ENCODE measurements around the gene COBLL1. TPM values are rescaled to one million over a fixed set of nuclear protein-coding genes. Genes with fewer than 3 reads are reported as not detected.

Gene COBLL1
- total and polyA plus RNA-seq, 4 donors: 12.6 to 31.3 (median 20.6) TPM

GRCh38 chr2:164694275-164694695 lies 147.3 kb downstream of the COBLL1 start:
- WGBS (ENCODE audit: insufficient coverage): 90% methylated on average over 4 of the region's 6 CpGs
- H3K4me1 ChIP-seq (ENCODE audit: control insufficient read depth, insufficient read depth, low read length): no peaks in the 10 kb centered on the region
- H3K9me3 ChIP-seq (ENCODE audit: control insufficient read depth, insufficient read depth, low read length): no peaks in the 10 kb centered on the region
- no peak overlapping the region for H3K4me3 ChIP-seq (ENCODE audit: low read depth, low read length)
- no peak for DNase-seq (ENCODE audit: low read depth in 4 of 6, low spot score in 6 of 6)
- no peaks in the 10 kb centered on the region for H3K27me3 ChIP-seq (ENCODE audit: control insufficient read depth, insufficient read depth, low read length)
- no peak overlapping the region for H3K27ac ChIP-seq (ENCODE audit: low read depth, low read length)
- H3K36me3 ChIP-seq (ENCODE audit: control insufficient read depth, insufficient read depth, low read length): no peaks in the 10 kb centered on the region

- Histone ChIP-seq H3K4me1 (ENCODE audit: control insufficient read depth, insufficient read depth, low read length) (no peaks in the 10 kb centered on the region), H3K36me3 (ENCODE audit: control insufficient read depth, insufficient read depth, low read length) (no peaks in the 10 kb centered on the region), H3K27ac (ENCODE audit: low read depth, low read length) (no peak overlapping the region), H3K4me3 (ENCODE audit: low read depth, low read length) (no peak overlapping the region), H3K9me3 (ENCODE audit: control insufficient read depth, insufficient read depth, low read length) (no peaks in the 10 kb centered on the region), H3K27me3 (ENCODE audit: control insufficient read depth, insufficient read depth, low read length) (no peaks in the 10 kb centered on the region)
- no peak for DNase-seq (ENCODE audit: low read depth in 4 of 6, low spot score in 6 of 6)
Observed at GRCh38 chr2:164693834-164694233, 147.8 kb downstream of the COBLL1 start.

- no peaks in the 10 kb centered on the region for H3K4me1 ChIP-seq (ENCODE audit: control insufficient read depth, insufficient read depth, low read length)
- DNase-seq (ENCODE audit: low read depth in 4 of 6, low spot score in 6 of 6): no peak
Observed at GRCh38 chr2:164693390-164693789, 148.2 kb downstream of the COBLL1 start.

GRCh38 chr2:164692958-164693357 lies 148.7 kb downstream of the COBLL1 start:
- H3K27ac ChIP-seq (ENCODE audit: low read depth, low read length): no peak overlapping the region
- no peaks in the 10 kb centered on the region for H3K9me3 ChIP-seq (ENCODE audit: control insufficient read depth, insufficient read depth, low read length)
- DNase-seq (ENCODE audit: low read depth in 4 of 6, low spot score in 6 of 6): no peak
- no peak overlapping the region for H3K4me3 ChIP-seq (ENCODE audit: low read depth, low read length)
- no peaks in the 10 kb centered on the region for H3K4me1 ChIP-seq (ENCODE audit: control insufficient read depth, insufficient read depth, low read length)
- no CpG with 5 or more reads among the region's 2 CpGs for WGBS (ENCODE audit: insufficient coverage)
- no peaks in the 10 kb centered on the region for H3K27me3 ChIP-seq (ENCODE audit: control insufficient read depth, insufficient read depth, low read length)
- no peaks in the 10 kb centered on the region for H3K36me3 ChIP-seq (ENCODE audit: control insufficient read depth, insufficient read depth, low read length)

More at GRCh38 chr2:164693390-164693789, 148.2 kb downstream of the COBLL1 start:
- Histone ChIP-seq H3K27me3 (ENCODE audit: control insufficient read depth, insufficient read depth, low read length) (no peaks in the 10 kb centered on the region), H3K4me3 (ENCODE audit: low read depth, low read length) (no peak overlapping the region), H3K27ac (ENCODE audit: low read depth, low read length) (no peak overlapping the region), H3K36me3 (ENCODE audit: control insufficient read depth, insufficient read depth, low read length) (no peaks in the 10 kb centered on the region), H3K9me3 (ENCODE audit: control insufficient read depth, insufficient read depth, low read length) (no peaks in the 10 kb centered on the region)

GRCh38 chr2:164692114-164692513 lies 149.5 kb downstream of the COBLL1 start:
- H3K4me1 ChIP-seq (ENCODE audit: control insufficient read depth, insufficient read depth, low read length): no peaks in the 10 kb centered on the region
- no CpG with 5 or more reads among the region's 3 CpGs for WGBS (ENCODE audit: insufficient coverage)
- no peak overlapping the region for H3K27ac ChIP-seq (ENCODE audit: low read depth, low read length)

GRCh38 chr2:164691346-164691887 lies 150.2 kb downstream of the COBLL1 start:
- Histone ChIP-seq H3K4me3 (ENCODE audit: low read depth, low read length) (no peak overlapping the region), H3K4me1 (ENCODE audit: control insufficient read depth, insufficient read depth, low read length) (no peaks in the 10 kb centered on the region), H3K9me3 (ENCODE audit: control insufficient read depth, insufficient read depth, low read length) (no peaks in the 10 kb centered on the region), H3K27ac (ENCODE audit: low read depth, low read length) (no peak overlapping the region), H3K36me3 (ENCODE audit: control insufficient read depth, insufficient read depth, low read length) (no peaks in the 10 kb centered on the region), H3K27me3 (ENCODE audit: control insufficient read depth, insufficient read depth, low read length) (no peaks in the 10 kb centered on the region)
- WGBS (ENCODE audit: insufficient coverage): no CpG with 5 or more reads among the region's 2 CpGs
- DNase-seq (ENCODE audit: low read depth in 4 of 6, low spot score in 6 of 6): peak in 1 of 6 donors; percentile 40

More at GRCh38 chr2:164692114-164692513, 149.5 kb downstream of the COBLL1 start:
- H3K4me3 ChIP-seq (ENCODE audit: low read depth, low read length): no peak overlapping the region
- no peaks in the 10 kb centered on the region for H3K36me3 ChIP-seq (ENCODE audit: control insufficient read depth, insufficient read depth, low read length)
- no peaks in the 10 kb centered on the region for H3K9me3 ChIP-seq (ENCODE audit: control insufficient read depth, insufficient read depth, low read length)
- no peaks in the 10 kb centered on the region for H3K27me3 ChIP-seq (ENCODE audit: control insufficient read depth, insufficient read depth, low read length)
- DNase-seq (ENCODE audit: low read depth in 4 of 6, low spot score in 6 of 6): no peak

- Histone ChIP-seq H3K27me3 (ENCODE audit: control insufficient read depth, insufficient read depth, low read length) (no peaks in the 10 kb centered on the region), H3K36me3 (ENCODE audit: control insufficient read depth, insufficient read depth, low read length) (no peaks in the 10 kb centered on the region), H3K4me3 (ENCODE audit: low read depth, low read length) (no peak overlapping the region), H3K4me1 (ENCODE audit: control insufficient read depth, insufficient read depth, low read length) (no peaks in the 10 kb centered on the region), H3K9me3 (ENCODE audit: control insufficient read depth, insufficient read depth, low read length) (no peaks in the 10 kb centered on the region), H3K27ac (ENCODE audit: low read depth, low read length) (no peak overlapping the region)
- WGBS (ENCODE audit: insufficient coverage): 78% methylated on average over 1 of the region's 2 CpGs
- DNase-seq (ENCODE audit: low read depth in 4 of 6, low spot score in 6 of 6): peak in 1 of 6 donors; percentile 39
Observed at GRCh38 chr2:164690361-164690760, 151.3 kb downstream of the COBLL1 start.

- WGBS (ENCODE audit: insufficient coverage): no CpG with 5 or more reads among the region's 1 CpG
- Histone ChIP-seq H3K9me3 (ENCODE audit: control insufficient read depth, insufficient read depth, low read length) (no peaks in the 10 kb centered on the region), H3K36me3 (ENCODE audit: control insufficient read depth, insufficient read depth, low read length) (no peaks in the 10 kb centered on the region), H3K4me1 (ENCODE audit: control insufficient read depth, insufficient read depth, low read length) (no peaks in the 10 kb centered on the region), H3K27ac (ENCODE audit: low read depth, low read length) (no peak overlapping the region), H3K27me3 (ENCODE audit: control insufficient read depth, insufficient read depth, low read length) (no peaks in the 10 kb centered on the region), H3K4me3 (ENCODE audit: low read depth, low read length) (no peak overlapping the region)
- DNase-seq (ENCODE audit: low read depth in 4 of 6, low spot score in 6 of 6): peak in 1 of 6 donors; percentile 39
Observed at GRCh38 chr2:164688896-164689419, 152.7 kb downstream of the COBLL1 start.

- Histone ChIP-seq H3K27me3 (ENCODE audit: control insufficient read depth, insufficient read depth, low read length) (no peaks in the 10 kb centered on the region), H3K4me1 (ENCODE audit: control insufficient read depth, insufficient read depth, low read length) (no peaks in the 10 kb centered on the region), H3K36me3 (ENCODE audit: control insufficient read depth, insufficient read depth, low read length) (no peaks in the 10 kb centered on the region), H3K4me3 (ENCODE audit: low read depth, low read length) (no peak overlapping the region), H3K27ac (ENCODE audit: low read depth, low read length) (no peak overlapping the region), H3K9me3 (ENCODE audit: control insufficient read depth, insufficient read depth, low read length) (peaks cover 4% of the 10 kb centered on the region)
- DNase-seq (ENCODE audit: low read depth in 4 of 6, low spot score in 6 of 6): no peak
- WGBS (ENCODE audit: insufficient coverage): no CpG with 5 or more reads among the region's 1 CpG
Observed at GRCh38 chr2:164681009-164681408, 160.6 kb downstream of the COBLL1 start.

GRCh38 chr2:164678631-164679149 lies 162.9 kb downstream of the COBLL1 start:
- Histone ChIP-seq H3K4me1 (ENCODE audit: control insufficient read depth, insufficient read depth, low read length) (no peaks in the 10 kb centered on the region), H3K27me3 (ENCODE audit: control insufficient read depth, insufficient read depth, low read length) (no peaks in the 10 kb centered on the region), H3K4me3 (ENCODE audit: low read depth, low read length) (no peak overlapping the region), H3K36me3 (ENCODE audit: control insufficient read depth, insufficient read depth, low read length) (no peaks in the 10 kb centered on the region), H3K9me3 (ENCODE audit: control insufficient read depth, insufficient read depth, low read length) (peaks cover 4% of the 10 kb centered on the region), H3K27ac (ENCODE audit: low read depth, low read length) (no peak overlapping the region)
- DNase-seq (ENCODE audit: low read depth in 4 of 6, low spot score in 6 of 6): no peak
- 95% methylated on average over 3 of the region's 4 CpGs for WGBS (ENCODE audit: insufficient coverage)

All from spinal cord (tissue), 10 donors.